ENCODE measurements around the gene COG3.

DNA sequence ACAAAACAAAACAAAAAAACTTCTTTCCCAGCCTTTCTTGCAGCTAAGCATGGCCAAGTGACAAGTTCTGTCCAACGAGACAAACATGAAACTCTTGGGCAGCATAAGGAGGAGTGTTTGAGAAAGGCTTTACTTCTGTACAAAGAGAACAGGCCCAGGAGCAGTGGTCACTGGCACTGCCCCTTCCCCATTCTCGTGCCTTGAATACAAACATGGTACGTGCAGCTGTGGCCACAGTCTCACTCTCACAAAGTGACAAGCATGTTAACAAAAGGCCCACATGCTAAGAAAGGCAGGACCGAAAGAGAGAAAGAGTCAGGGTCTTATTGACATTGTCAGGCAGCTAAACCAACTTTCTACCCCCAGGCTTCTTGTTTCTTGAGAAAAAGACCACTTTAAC lies 26.8 kb upstream of the COG3 start:
- TF ChIP-seq CTCF (IDR thresholded peaks at IDR 0.05) (no peak), POLR2A (IDR thresholded peaks at IDR 0.05) (no peak), POLR2AphosphoS5 (IDR thresholded peaks at IDR 0.05) (no peak)
